SK-N-SH treated with all-trans-retinoic acid at 6 μM for 48 hours (cell line): ENCODE results near the gene CLEC16A.

Experiments used
- ATAC-seq: fragments of 200-7000 bp; cut with Tn5 transposase; 3 replicates; pipeline ENCODE4 v1.9.1; 2020; ENCODE audit warnings: mild to moderate bottlenecking, moderate library complexity
- ARNTL ChIP-seq: fragments of 450-650 bp; formaldehyde crosslinking; IDR thresholded peaks from 2 replicates; pipeline ENCODE4 v1.5.0; 2020; ENCODE audit warnings: low read depth, mild to moderate bottlenecking, moderate library complexity, borderline replicate concordance
- BACH2 ChIP-seq: fragments of 250-450 bp; sonication (Bioruptor Pico); IDR thresholded peaks from 2 replicates; pipeline ENCODE4 v1.9.0; 2021; ENCODE audit warnings: mild to moderate bottlenecking, borderline replicate concordance
- CREB5 ChIP-seq: fragments of 250-450 bp; sonication (Bioruptor Pico); IDR thresholded peaks from 2 replicates; pipeline ENCODE4 v1.5.1; 2020; ENCODE audit warnings: low read depth, mild to moderate bottlenecking, moderate library complexity
- CSDC2 ChIP-seq: fragments of 250-450 bp; sonication (Bioruptor Pico); IDR thresholded peaks from 2 replicates; pipeline ENCODE4 v1.5.0; 2020; ENCODE audit warnings: mild to moderate bottlenecking, moderate library complexity
- CSRNP3 ChIP-seq: fragments of 250-450 bp; sonication (Bioruptor Pico); IDR thresholded peaks from 2 replicates; pipeline ENCODE4 v1.5.1; 2021; ENCODE audit warnings: mild to moderate bottlenecking, moderate library complexity
- ESRRG ChIP-seq: fragments of 250-450 bp; sonication (Bioruptor Pico); IDR thresholded peaks from 2 replicates; pipeline ENCODE4 v1.6.1; 2021; ENCODE audit warnings: mild to moderate bottlenecking
- GLIS3 ChIP-seq: fragments of 250-450 bp; sonication (Bioruptor Pico); IDR thresholded peaks from 2 replicates; pipeline ENCODE4 v1.5.0; 2020; ENCODE audit warnings: mild to moderate bottlenecking, moderate library complexity
- ISL1 ChIP-seq: fragments of 250-450 bp; sonication (Bioruptor Pico); IDR thresholded peaks from 2 replicates; pipeline ENCODE4 v2.1.2; 2022; ENCODE audit warnings: mild to moderate bottlenecking, moderate library complexity
- OSR1 ChIP-seq: fragments of 250-450 bp; sonication (Bioruptor Pico); IDR thresholded peaks from 2 replicates; pipeline ENCODE4 v1.8.0; 2022; ENCODE audit warnings: moderate library complexity, mild to moderate bottlenecking, inconsistent platforms
- PATZ1 ChIP-seq: fragments of 250-450 bp; sonication (Bioruptor Pico); IDR thresholded peaks from 2 replicates; pipeline ENCODE4 v1.8.0; 2020; ENCODE audit warnings: mild to moderate bottlenecking, moderate library complexity, borderline replicate concordance
- POU6F1 ChIP-seq: fragments of 250-450 bp; sonication (Bioruptor Pico); IDR thresholded peaks from 2 replicates; pipeline ENCODE4 v1.8.0; 2021; ENCODE audit warnings: low read depth, mild to moderate bottlenecking, moderate library complexity, borderline replicate concordance
- PPARA ChIP-seq: fragments of 250-450 bp; sonication (Bioruptor Pico); IDR thresholded peaks from 2 replicates; pipeline ENCODE4 v1.5.0; 2020; ENCODE audit warnings: mild to moderate bottlenecking, borderline replicate concordance
- SNAI2 ChIP-seq: fragments of 250-450 bp; sonication (Bioruptor Pico); IDR thresholded peaks from 2 replicates; pipeline ENCODE4 v1.5.0; 2020; ENCODE audit warnings: mild to moderate bottlenecking, moderate library complexity
- TCF4 ChIP-seq: fragments of 250-450 bp; sonication (Bioruptor Pico); IDR thresholded peaks from 2 replicates; pipeline ENCODE4 v1.8.0; 2021; ENCODE audit warnings: mild to moderate bottlenecking, moderate library complexity, borderline replicate concordance
- TOX ChIP-seq: fragments of 250-450 bp; sonication (Bioruptor Pico); IDR thresholded peaks from 2 replicates; pipeline ENCODE4 v1.8.0; 2021; ENCODE audit warnings: mild to moderate bottlenecking, moderate library complexity, borderline replicate concordance
- TSHZ2 ChIP-seq: fragments of 250-450 bp; sonication (Bioruptor Pico); IDR thresholded peaks from 2 replicates; pipeline ENCODE4 v1.5.0; 2020; ENCODE audit warnings: mild to moderate bottlenecking, moderate library complexity
- ZC3H10 ChIP-seq: fragments of 250-450 bp; sonication (Bioruptor Pico); IDR thresholded peaks from 2 replicates; pipeline ENCODE4 v1.5.1; 2021; ENCODE audit warnings: mild to moderate bottlenecking, moderate library complexity
- ZFP3 ChIP-seq: fragments of 250-450 bp; sonication (Bioruptor Pico); IDR thresholded peaks from 2 replicates; pipeline ENCODE4 v1.5.0; 2020; ENCODE audit warnings: mild to moderate bottlenecking, moderate library complexity
- ZFP30 ChIP-seq: fragments of 450-650 bp; formaldehyde crosslinking; IDR thresholded peaks from 2 replicates; pipeline ENCODE4 v1.5.0; 2022; ENCODE audit warnings: mild to moderate bottlenecking, moderate library complexity
- ZNF565 ChIP-seq: fragments of 450-650 bp; formaldehyde crosslinking; conservative IDR thresholded peaks from 2 replicates; pipeline ENCODE4 v1.5.0; 2020; ENCODE audit warnings: low read depth, mild to moderate bottlenecking, moderate library complexity
- ZNF70 ChIP-seq: fragments of 450-650 bp; formaldehyde crosslinking; IDR thresholded peaks from 2 replicates; pipeline ENCODE4 v1.5.0; 2020; ENCODE audit warnings: mild to moderate bottlenecking, moderate library complexity
- ZNF8 ChIP-seq: fragments of 450-650 bp; formaldehyde crosslinking; IDR thresholded peaks from 2 replicates; pipeline ENCODE4 v1.5.0; 2020; ENCODE audit warnings: mild to moderate bottlenecking, moderate library complexity

CLEC16A gene

GRCh38 chr16:11224894-11225676 lies 280.7 kb downstream of the CLEC16A start (continued):
- TF ChIP-seq POU6F1, result no peak
- TF ChIP-seq TOX (CRISPR knock-in tag), result no peak
- no peak for TF ChIP-seq ESRRG

- TF ChIP-seq ZNF565 (CRISPR knock-in tag) (no peak), ZFP30 (CRISPR knock-in tag) (no peak), GLIS3 (CRISPR knock-in tag) (no peak), ZC3H10 (CRISPR knock-in tag) (no peak), ZFP3 (CRISPR knock-in tag) (no peak), CSRNP3 (CRISPR knock-in tag) (no peak), ZNF70 (CRISPR knock-in tag) (no peak), ZNF8 (CRISPR knock-in tag) (no peak), TSHZ2 (no peak), ARNTL (CRISPR knock-in tag) (no peak), PATZ1 (CRISPR knock-in tag) (no peak), CSDC2 (no peak), BACH2 (CRISPR knock-in tag) (no peak), SNAI2 (no peak), OSR1 (CRISPR knock-in tag) (no peak), TOX (CRISPR knock-in tag) (no peak), ISL1 (no peak), CREB5 (CRISPR knock-in tag) (no peak), PPARA (no peak)
- ATAC-seq, result no peak
Observed at GRCh38 chr16:11225677-11226549, 281.5 kb downstream of the CLEC16A start.

- no peak for ATAC-seq
- TF ChIP-seq POU6F1 (no peak), TCF4 (no peak)
Observed at GRCh38 chr16:11229432-11229831, 285.1 kb downstream of the CLEC16A start.
